GM18498 (cell line): ENCODE results near the gene DNAH10.

ENCODE experiments used
- ATAC-seq: cut with Tn5 transposase; IDR thresholded peaks from one replicate; pipeline ENCODE4 v1.9.1; 2021; ENCODE audit warnings: mild to moderate bottlenecking, moderate library complexity; ENCODE audit not compliant: unreplicated experiment

The DNAH10 gene

DNA sequence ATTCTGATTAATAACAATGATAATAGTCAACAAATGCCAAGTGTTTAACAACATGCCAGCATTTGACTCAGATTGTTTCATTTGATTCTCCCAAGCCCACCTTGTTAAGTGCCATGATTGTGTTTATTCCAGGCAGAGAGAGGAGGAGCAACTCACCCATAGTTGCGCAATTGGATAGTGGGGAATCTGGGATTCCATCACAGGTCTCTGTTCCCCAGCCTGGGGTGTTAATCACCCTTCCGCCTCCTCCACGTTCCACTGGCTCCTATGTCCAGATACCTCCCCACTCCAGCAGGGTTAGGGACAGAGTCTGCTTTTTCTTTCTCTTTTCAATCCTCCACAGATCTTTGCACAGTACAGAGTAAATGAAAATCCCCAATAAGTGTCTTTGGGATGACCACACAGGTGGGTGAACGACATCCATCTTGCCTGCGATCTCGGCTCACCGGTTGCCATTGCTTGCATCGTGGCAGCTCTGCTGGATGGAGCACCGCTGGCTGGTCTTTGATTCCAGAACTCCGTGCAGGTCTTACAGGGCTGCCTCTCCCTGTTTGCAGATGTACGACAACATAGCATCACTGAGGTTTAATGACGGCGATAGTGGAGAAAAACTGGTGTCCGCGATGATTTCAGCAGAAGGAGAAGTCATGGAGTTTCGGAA is 78.8 kb downstream of the DNAH10 start:
- ATAC-seq = no peak

DNA sequence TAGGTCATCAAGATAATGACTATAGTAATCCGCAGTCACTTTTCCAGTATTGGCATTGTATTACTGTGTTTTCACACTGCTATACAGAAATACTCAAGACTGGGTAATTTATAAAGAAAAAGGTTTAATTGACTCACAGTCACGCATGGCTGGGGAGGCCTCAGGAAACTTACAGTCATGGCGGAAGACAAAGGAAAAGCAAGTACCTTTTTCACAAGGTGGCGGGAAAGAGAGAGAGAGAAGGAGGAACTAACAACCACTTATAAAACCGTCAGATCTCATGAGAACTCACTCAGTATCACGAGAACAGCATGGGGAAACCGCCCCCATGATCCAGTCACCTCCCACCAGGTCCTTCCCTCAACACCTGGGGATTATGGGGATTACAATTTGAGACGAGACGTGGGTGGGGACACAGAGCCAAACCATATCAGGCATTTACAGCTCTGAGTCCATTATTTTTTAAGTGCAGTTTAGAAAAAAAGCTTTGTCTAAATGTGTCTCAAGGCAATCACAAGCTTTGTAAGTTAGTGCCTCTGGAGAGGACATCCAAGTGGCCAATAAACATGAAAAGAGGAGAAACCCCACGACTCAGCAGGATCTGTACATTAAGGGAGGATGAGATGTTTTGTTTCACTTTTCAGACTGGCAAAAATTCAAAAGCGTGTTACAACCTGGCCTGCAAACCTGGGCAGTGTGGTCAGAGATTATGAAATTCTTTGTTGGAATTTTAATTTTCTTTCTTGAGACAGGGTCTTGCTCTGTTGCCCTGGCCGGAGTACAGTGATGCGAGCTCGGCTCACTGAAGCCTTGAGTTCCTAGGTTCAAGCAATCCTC is 82.0 kb downstream of the DNAH10 start:
- no peak for ATAC-seq

DNA sequence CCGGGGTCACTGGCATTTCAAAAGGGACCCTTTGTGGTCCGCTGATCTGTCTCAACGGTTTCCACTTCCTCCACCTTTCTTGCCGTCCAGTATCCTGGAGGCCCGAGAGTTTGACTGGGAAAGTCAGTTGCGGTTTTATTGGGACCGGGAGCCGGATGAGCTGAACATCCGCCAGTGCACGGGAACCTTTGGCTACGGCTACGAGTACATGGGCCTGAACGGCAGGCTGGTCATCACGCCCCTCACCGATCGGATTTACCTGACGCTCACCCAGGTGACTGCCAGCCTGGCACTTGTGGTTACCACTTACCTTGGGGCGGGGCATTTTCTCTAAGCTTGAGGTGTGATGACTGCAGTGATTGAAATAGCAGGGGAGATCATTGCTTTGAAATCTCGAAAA is 83.8 kb downstream of the DNAH10 start:
- ATAC-seq = no peak

DNA sequence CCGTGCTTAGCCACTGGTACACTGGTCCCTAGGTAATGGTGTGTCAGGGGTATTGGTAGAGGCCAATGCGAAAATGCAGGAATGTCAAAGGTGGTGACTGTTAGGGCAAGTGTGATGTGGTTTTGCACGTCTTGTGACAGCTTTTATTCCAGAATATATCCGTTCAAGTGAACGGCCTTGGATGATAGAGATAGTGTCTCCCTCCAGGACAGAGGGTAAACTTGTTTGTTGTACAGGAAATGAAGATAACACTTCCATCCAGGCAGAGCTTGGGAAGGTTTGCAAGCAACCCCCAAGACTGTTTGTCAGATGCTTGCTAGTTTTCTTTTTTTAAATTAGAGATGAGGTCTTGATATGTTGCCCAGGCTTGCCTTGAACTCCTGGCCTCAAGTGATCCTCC is 84.2 kb downstream of the DNAH10 start:
- no peak for ATAC-seq

DNA sequence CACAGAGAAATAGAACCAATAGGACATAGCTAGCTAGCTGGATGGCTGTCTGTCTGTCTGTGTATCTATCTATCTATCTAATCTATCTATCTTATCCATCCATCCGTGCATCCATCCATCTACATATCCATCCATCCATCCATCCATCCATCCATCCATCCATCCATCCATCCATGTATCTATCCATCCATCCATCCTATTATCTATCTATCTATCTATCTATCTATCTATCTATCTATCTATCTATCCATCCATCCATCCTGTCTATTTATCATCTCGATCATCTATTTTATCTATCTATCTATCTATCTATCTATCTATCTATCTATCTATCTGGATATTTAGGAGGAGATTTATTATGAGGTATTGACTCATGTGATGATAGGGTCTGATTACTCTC is 84.9 kb downstream of the DNAH10 start:
- ATAC-seq = no peak

DNA sequence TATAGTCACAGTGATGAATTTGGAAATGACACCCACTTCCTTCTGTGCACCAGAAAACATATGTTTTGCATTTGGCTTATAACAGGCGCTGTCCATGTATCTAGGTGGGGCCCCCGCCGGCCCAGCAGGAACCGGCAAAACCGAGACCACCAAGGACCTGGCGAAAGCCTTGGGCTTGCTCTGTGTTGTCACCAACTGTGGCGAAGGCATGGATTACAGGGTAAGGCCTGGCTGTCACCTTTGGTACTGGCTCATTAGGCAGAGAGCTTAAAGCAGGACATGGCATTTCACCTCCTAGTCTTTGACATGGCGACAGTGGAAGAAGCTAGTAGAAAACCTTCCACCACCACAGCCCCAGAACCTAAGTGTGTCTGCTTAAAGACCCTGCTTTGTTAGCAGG is 85.8 kb downstream of the DNAH10 start:
- ATAC-seq = no peak

DNA sequence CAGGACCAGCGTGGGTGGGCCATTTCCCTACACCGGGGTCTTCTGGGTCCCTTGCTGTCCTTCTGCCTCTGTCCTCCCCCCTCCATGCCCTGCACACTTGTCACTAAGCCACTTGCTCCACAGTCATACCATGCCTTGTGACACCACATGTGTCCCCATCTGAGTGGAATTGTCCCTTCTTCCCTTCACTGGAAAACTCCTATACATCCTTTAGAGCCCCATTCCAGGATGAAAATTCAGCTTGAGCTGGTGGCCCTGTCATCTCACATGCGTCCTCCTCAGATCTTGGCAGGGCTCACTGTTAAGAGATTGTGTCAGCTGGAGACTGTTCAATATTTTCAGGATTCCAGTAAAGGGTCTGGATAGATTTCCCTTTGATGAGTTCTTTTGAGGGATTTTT is 87.4 kb downstream of the DNAH10 start:
- ATAC-seq = no peak

DNA sequence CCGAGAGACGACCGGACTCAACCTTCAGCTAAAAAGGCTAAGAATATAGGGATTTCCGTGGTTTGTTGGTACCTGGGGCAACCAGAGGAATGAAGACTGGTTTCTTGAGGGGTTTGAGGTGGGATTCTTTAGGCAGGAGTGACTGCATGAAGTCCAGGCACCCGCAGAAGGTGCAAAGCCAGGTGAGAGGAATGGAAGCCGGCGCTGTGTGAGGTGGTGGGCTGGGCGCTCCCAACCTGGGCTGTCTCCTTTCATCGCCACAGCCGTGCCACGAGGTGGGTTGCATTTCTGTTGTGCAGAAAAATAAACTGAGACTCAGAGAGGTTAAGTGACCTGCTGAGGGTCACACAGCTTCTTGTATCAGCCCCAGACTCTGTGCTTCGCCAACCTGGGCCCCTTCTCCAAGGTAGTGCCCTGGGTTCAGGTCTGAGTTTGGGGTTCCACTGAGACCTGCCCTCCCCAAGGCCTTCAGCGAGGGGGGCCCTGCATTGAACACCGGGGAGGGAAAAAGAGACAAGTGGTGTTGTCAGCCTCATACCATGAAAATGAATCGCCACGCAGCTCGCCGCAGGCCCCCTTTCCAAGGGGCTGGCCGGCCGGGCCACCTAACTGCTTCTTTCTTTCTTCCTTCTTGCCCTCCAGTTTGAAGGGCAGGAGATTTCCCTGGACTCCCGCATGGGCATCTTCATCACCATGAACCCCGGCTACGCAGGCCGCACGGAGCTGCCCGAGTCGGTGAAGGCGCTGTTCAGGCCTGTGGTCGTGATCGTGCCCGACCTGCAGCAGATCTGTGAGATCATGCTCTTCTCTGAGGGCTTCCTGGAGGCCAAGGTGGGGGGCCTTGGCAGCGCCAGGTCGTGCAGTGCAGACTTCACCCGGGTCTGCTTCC is 88.4 kb downstream of the DNAH10 start:
- no peak for ATAC-seq

DNA sequence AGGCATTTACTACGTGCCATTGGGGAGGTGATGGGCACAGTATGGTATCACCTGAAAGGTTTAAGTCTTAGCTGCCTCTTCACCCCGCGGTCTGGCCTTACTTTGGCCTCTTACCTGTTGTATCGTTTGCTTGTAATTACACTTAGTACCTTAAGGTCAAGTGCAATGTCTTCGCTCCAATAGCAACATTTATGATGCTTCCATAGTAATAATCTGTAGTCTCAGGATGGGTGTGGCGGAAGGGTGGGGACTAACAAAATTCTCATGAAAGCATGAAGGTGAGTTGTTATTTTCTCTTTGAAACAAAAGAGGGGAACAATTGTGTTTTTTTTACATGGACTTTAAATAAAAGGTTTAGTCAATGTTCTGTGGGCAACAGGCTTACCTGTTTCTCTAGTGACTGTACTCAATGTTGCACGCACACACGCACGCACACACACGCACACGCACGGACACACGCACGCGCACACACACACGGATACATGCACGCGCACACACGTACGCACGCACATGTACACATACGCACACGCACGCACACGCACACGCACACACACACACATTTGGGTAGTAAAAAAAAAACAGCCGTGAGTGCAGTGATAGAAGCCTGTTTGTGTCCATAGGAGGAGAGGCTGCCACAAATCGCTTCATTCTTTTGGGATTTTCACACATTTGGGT is 91.4 kb downstream of the DNAH10 start:
- ATAC-seq = no peak

DNA sequence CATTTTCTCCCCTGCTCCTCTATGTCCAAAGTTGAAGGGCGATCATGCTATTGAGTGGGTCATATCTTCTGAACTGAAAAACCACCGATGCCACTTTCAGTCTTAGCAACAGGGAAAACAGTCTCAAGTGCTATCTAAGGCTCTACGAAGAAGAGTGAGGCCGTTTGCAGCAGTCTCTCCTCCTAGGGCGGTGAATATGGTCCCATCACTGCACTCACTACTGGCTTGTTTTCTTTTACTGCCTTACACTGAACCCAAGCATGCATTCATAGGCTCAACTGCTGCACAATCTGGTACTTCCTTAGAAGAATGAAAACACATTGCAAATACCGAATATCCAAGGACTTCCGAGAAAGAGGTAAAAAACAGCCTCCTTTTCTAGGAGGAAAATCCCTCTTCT is 92.1 kb downstream of the DNAH10 start:
- no peak for ATAC-seq

DNA sequence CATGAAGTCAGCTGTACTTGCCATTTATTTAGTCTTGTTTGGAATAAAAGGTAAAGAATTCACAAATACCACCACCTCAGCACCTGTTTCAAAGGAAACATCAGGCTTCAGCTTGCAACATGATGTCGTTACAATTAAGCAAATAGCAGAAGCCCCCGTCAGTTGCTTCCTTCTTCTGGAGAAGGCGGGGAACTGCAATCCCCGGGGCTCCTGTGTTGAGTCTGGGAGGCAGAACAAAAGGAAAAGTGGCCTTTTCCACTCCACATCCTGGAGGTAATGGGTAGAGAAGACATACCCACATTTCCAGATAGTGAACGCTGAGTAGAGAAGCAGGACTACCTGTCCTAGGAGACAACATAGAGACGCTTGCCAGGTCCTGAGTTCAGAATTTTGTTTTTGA is 92.8 kb downstream of the DNAH10 start:
- no peak for ATAC-seq

DNA sequence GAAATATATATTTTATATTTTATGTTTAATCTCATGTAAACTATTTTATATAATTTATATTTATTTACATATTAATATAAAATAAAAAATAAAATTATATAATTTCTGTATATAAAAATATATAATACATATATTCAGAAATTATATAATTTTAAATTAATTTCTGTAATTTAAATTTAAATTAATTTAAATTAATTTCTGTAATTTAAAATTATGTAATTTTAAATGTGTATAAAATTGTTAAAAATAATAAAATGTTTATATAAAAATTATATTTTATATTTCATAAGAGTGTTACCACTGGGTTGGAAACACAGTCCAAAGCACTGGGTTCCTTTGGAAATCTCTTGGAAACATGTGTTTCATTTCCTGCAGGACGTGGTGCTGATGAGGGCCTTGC is 94.6 kb downstream of the DNAH10 start:
- no peak for ATAC-seq

DNA sequence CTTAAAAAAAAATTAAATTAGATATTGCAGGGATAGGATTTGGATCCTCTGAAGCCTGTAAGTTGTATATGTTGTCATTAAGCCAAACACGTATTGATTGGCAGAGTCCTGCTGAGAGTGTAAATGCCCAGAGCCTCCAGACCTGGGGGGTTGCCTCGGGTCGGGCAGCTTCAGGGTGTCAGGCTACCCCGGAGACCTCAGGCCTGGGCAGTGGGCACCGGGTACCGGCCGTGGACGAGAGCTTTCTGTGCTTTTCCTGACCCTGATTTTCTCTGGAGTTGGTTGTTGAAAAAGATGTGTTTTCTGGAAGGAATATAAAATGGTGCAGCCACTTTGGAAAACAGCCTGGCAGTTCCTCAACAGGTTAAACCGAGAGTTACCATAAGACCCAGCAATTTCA is 96.1 kb downstream of the DNAH10 start:
- no peak for ATAC-seq

DNA sequence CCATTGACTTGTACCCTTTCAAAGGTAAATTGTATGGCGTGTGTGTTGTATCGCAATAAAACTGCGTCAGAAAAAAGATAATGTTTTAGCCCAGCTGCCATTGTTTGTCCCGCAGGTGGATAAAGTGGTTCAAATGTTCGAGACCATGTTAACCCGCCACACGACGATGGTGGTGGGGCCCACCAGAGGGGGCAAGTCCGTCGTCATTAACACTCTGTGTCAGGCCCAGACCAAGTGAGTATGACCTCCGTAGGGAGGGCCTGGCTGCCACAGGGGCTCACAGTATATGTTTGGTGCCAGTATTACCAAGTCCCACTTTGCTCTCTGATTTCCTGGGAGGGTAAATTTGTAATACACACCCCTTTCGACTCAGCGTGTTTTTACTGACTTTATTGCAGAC is 96.9 kb downstream of the DNAH10 start:
- no peak for ATAC-seq

DNA sequence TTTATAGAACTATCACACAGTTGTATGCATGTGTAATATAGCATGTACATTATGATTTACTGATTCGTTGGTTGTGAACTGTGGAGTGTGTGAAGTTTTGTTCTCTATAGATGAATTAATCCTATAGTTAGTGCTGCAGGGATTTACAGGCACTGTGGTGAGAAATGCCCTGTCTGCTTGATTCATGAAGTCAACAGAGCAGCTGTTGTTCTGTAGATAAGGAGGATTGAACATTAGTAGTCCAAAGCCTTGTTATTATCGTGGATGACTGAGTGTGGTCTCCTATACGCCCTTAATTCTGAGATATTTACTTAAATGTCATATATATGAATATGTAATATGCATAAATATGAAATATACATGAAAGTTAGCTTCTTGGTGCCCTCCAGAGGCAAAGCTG is 98.3 kb downstream of the DNAH10 start:
- no peak for ATAC-seq

DNA sequence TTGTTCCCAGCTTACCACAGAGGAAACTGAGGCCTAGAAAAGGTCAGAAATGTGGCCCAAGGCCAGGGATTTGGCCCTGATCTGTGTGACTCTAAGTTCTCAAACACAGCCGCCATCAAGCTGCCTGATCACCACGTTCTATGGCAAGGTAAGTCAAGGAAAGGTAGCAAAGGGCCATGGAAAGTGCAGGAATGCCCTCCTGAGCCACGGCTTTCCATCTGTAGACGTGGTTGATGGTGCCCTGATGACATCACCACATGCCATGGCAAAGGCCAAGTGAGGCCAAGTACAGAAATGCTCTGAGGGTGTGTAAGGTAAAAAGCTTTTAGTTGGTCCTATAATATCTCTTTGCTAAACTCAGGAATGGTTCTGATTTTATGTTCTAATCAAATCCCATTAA is 99.3 kb downstream of the DNAH10 start:
- ATAC-seq = no peak

DNA sequence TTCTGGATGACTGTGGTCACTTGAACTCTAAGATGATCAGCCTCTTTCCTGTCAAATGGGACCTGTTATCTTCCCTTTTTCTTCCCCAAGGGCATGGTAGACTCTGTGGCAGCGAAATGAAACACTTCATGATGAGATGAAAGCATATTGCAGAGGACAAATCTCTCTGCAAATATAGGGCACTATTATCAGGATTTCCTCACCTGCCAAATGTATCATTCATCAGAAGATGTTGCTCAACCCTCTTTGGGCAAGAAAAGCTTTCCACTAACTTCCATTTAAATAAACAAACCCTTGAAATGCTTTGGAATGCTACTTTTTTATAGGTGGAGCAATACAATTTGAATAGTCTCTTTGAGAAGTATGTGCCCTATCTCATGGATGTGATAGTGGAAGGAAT is 105.0 kb downstream of the DNAH10 start:
- ATAC-seq = no peak

DNA sequence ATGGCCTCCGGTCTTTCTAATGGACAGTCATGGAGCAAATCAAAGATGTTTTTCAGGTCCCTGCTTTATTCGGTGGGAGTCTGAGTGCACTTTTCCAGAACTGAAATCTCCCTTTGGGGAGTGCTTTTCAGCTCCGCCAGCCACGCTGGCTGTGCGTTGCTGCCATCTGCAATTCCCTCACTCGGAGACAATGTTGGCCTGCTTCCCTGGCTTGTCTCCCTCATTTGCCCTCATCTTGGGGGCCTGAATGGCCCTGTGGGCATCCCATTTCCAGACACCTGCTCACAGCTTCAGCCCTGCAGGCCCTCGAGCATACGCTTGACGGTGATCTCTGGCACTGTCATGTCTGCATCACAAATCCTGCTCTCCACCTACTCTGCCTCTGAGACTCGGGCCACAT is 106.7 kb downstream of the DNAH10 start:
- ATAC-seq = no peak

DNA sequence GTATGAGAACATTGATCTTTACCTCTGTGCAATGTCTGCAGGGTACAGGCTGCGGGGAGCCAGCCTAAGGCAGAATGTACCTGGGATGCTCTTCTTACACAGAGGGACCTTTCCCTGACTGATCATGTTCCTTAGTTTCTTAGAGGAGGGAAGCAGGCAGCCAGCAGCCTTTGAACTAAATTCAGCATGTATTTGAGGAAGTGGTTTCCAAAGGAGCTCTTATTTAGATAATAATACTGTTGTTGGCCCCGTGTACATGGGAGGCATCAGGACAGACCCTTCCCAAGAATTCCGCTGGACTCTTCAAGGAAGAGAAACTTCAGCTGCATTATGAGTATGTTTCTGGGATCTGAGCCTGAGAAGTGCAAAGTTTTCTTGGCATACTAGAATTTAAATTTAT is 111.7 kb downstream of the DNAH10 start:
- no peak for ATAC-seq

DNA sequence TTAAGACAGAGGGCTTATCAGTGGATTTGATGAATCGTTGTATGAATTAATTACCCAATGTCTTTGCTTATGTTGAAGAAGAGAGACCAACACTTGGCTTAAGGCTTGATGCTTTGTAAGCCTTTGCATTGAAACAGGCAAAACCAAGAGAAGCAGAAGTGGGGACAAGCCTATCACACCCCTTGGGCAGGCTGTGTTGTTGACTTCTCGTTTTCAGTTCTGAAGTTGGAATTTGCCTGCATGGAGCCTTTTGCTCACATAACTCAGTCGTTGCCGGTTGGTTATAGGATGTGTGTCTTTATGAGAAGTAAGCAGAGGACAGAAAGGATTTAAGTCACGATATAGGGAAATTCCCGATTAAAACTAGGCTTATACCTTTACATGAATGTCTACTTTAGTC is 115.9 kb downstream of the DNAH10 start:
- ATAC-seq = no peak

DNA sequence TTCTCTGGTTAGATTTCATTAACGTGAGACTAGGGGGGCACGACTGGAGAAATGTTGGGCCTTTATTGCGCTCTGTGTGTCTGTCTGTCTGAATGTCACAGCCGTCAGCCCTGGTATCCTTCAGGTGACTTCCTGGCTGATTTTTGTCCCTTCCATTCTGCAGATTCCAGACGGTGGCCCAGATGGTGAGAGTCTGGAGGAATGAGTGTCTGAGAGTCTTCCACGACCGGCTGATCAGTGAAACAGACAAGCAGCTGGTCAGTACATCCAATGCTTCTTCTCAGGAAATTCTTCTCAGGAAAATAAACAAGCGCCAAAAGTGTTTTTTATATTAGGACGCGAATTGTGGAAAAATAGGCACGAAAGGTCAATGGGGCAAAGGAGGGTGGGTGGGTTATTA is 117.0 kb downstream of the DNAH10 start:
- no peak for ATAC-seq
